Testis (tissue), 3 donors: ENCODE measurements around the gene CC2D2A. TPM values are rescaled to one million over a fixed set of nuclear protein-coding genes. Genes with fewer than 3 reads are reported as not detected.
A peak's percentile ranks its signal among the peaks of the same experiment; 100 is the strongest.

Experiments used
- DNase-seq: peaks from one replicate; pipeline ENCODE4 v3.0.0-alpha.2; 2019
- H3K27ac ChIP-seq, 2 donors: fragments of 200-600 bp; sonication (generic); one replicate each; pipeline ENCODE4 v1.5.1; 2019
- H3K27me3 ChIP-seq: fragments of 200-600 bp; sonication (generic); one replicate; pipeline ENCODE4 v1.5.1; 2019
- H3K36me3 ChIP-seq: fragments of 200-600 bp; sonication (generic); one replicate; pipeline ENCODE4 v1.5.1; 2017; ENCODE audit warnings: low read depth; ENCODE audit errors: missing control alignments
- H3K4me1 ChIP-seq: fragments of 200-600 bp; sonication (generic); one replicate; pipeline ENCODE4 v1.5.1; 2019
- H3K4me3 ChIP-seq, 2 donors: fragments of 200-600 bp; sonication (generic); one replicate each; pipeline ENCODE4 v1.5.1; 2017 to 2019
- H3K9me3 ChIP-seq: fragments of 200-600 bp; sonication (generic); one replicate; pipeline ENCODE4 v1.5.1; 2017
- CTCF ChIP-seq, 3 experiments: fragments of 450-650 bp in 2 of 3; fragments of 200-600 bp in 1 of 3; sonication (generic) in 1 of 3; IDR thresholded peaks; one replicate each; pipeline ENCODE4 v1.5.1; 2016 to 2019; ENCODE audit warnings: antibody characterized with exemption in 3 of 3, mild to moderate bottlenecking in 2 of 3, moderate library complexity in 1 of 3
- POLR2A ChIP-seq: fragments of 450-650 bp; IDR thresholded peaks from one replicate; pipeline ENCODE4 v1.6.1; 2017; ENCODE audit warnings: antibody characterized with exemption, mild to moderate bottlenecking, moderate library complexity
- WGBS, 2 donors: methylation state at CpG; one replicate each; pipeline ENCODE4 v1.1.5; 2018; 5-methylcytosine and 5-hydroxymethylcytosine counted together
- intact Hi-C: fragments of 100-400 bp; cut with DNase I; formaldehyde crosslinking; loops from one replicate; pipeline ENCODE4 v1.15.1; 2023; ENCODE audit warnings: low total_unique reads
- polyA plus RNA-seq: library from polyadenylated mRNA; stranded (reverse); fragments of 350-450 nt; fragmentation: Illumina TruSeq; extraction: RNeasy Lipid Tissue Mini Kit (QIAGEN cat#74804); gene quantifications from one replicate; pipeline ENCODE4 v1.2.3, GENCODE V29; 2014; ENCODE audit warnings: low read depth, low replicate concordance; ENCODE audit not compliant: insufficient read depth
- total RNA-seq, 2 donors: library from RNA; depleted of rRNA; stranded (reverse); fragments of >200 nt; gene quantifications; one replicate each; pipeline ENCODE4 v1.2.3, GENCODE V29; 2016

CC2D2A gene
- total and polyA plus RNA-seq, 3 donors from 2014 or later, result 16.9 to 23.7 (median 21.9) TPM

- Histone ChIP-seq H3K9me3 (no peaks in the 10 kb centered on the region), H3K4me3 (no peak overlapping the region), H3K27me3 (no peaks in the 10 kb centered on the region), H3K27ac (no peak overlapping the region), H3K36me3 (no peaks in the 10 kb centered on the region), H3K4me1 (peaks cover 7% of the 10 kb centered on the region)
- WGBS, 2 donors, result 34 to 39% methylated on average over 7 of the region's 7 CpGs
- intact Hi-C loops, result loop anchor here (5.0 kb wide), 1 partner anchor 215 kb away; no protein-coding TSS in a partner anchor
- peak; percentile 73 to 82 (median 73) for TF ChIP-seq CTCF (IDR thresholded peaks at IDR 0.05)
- TF ChIP-seq POLR2A, result no peak
- DNase-seq, result no peak
Observed at GRCh38 chr4:15457406-15458201, 12.1 kb upstream of the CC2D2A start.

GRCh38 chr4:15458616-15459015, 11.1 kb upstream of the CC2D2A start:
- intact Hi-C loops, result loop anchor here (5.0 kb wide), 1 partner anchor 216 kb away; no protein-coding TSS in a partner anchor
- no peak for TF ChIP-seq CTCF (IDR thresholded peaks at IDR 0.05)
- no peak for TF ChIP-seq POLR2A
- peaks cover 7% of the 10 kb centered on the region for H3K4me1 ChIP-seq
- H3K9me3 ChIP-seq, result no peaks in the 10 kb centered on the region
- DNase-seq, result no peak
- no peaks in the 10 kb centered on the region for H3K36me3 ChIP-seq
- no peaks in the 10 kb centered on the region for H3K27me3 ChIP-seq
- H3K4me3 ChIP-seq, result no peak overlapping the region
- 84 to 87% methylated on average over 2 of the region's 2 CpGs for WGBS, 2 donors
- no peak overlapping the region for H3K27ac ChIP-seq

- Histone ChIP-seq H3K4me3 (no peak overlapping the region), H3K27me3 (no peaks in the 10 kb centered on the region), H3K4me1 (peaks cover 7% of the 10 kb centered on the region), H3K27ac (no peak overlapping the region), H3K36me3 (no peaks in the 10 kb centered on the region), H3K9me3 (no peaks in the 10 kb centered on the region)
- intact Hi-C loops, result loop anchor here (5.0 kb wide), 1 partner anchor 217 kb away; no protein-coding TSS in a partner anchor
- TF ChIP-seq POLR2A, result no peak
- TF ChIP-seq CTCF (IDR thresholded peaks at IDR 0.05), result no peak
- no peak for DNase-seq
Observed at GRCh38 chr4:15459706-15460105, 10.0 kb upstream of the CC2D2A start.

GRCh38 chr4:15466596-15466995, 3.1 kb upstream of the CC2D2A start:
- H3K4me3 ChIP-seq, result no peak overlapping the region
- no peak for TF ChIP-seq CTCF (IDR thresholded peaks at IDR 0.05)
- TF ChIP-seq POLR2A, result no peak
- H3K4me1 ChIP-seq, result peaks cover 3% of the 10 kb centered on the region
- no peak overlapping the region for H3K27ac ChIP-seq
- WGBS, 2 donors, result 81 to 88% methylated on average over 1 of the region's 1 CpG
- intact Hi-C loops, result no loop called here
- no peak for DNase-seq
- H3K36me3 ChIP-seq, result no peaks in the 10 kb centered on the region
- H3K9me3 ChIP-seq, result no peaks in the 10 kb centered on the region
- H3K27me3 ChIP-seq, result no peaks in the 10 kb centered on the region

GRCh38 chr4:15470128-15470475, 420 bp downstream of the CC2D2A start:
- Histone ChIP-seq H3K36me3 (no peaks in the 10 kb centered on the region), H3K27ac (no peak overlapping the region), H3K4me3 (peak overlapping the region; percentile 49 to 58), H3K9me3 (no peaks in the 10 kb centered on the region), H3K27me3 (no peaks in the 10 kb centered on the region), H3K4me1 (peaks cover 3% of the 10 kb centered on the region)
- DNase-seq, result no peak
- TF ChIP-seq CTCF (IDR thresholded peaks at IDR 0.05) (no peak), POLR2A (no peak)
- 0 to 2% methylated on average over 3 of the region's 3 CpGs for WGBS, 2 donors
- intact Hi-C loops, result no loop called here
